Measurements from ENCODE around the gene HEXIM1.

HEXIM1 gene

DNA sequence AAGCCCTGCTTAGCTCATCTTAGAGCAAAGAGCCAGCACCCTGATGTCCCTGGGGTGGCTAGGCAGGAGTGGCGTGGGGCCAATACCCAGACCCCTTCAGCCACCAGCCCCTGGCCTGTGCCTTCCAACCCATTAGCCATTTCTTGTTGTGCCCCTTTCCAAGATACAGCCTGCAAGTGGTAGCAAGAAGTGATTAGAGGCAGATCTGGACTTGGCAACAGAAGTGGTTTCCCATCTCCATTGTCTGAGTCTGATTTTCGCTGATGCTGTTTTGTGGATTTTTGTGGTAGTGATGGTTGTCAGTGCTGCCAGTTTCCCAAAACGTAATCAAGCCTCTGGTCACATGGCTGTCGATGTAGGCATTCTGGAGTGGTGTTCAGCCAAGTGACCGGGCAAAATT lies 41.7 kb upstream of the HEXIM1 start:
- H3K9ac ChIP-seq (ENCODE audit: low read length) = peak overlapping the region; percentile 28
- no peak overlapping the region for H3K4me3 ChIP-seq (ENCODE audit: low read length)
- H3K4me1 ChIP-seq (ENCODE audit: control insufficient read depth, insufficient read depth, low read length) = peaks cover 49% of the 10 kb centered on the region
- H3K9me3 ChIP-seq (ENCODE audit: control insufficient read depth, low read length) = no peaks in the 10 kb centered on the region
- peaks cover 75% of the 10 kb centered on the region for H3K36me3 ChIP-seq (ENCODE audit: control insufficient read depth, insufficient read depth, low read length, severe bottlenecking)
- no peak for DNase-seq (ENCODE audit: low read depth)
- no peaks in the 10 kb centered on the region for H3K27me3 ChIP-seq (replicated peaks; ENCODE audit: control insufficient read depth, insufficient read depth, low read length)

GRCh38 chr17:45107293-45108010 lies 40.8 kb upstream of the HEXIM1 start:
- no peaks in the 10 kb centered on the region for H3K27me3 ChIP-seq (replicated peaks; ENCODE audit: control insufficient read depth, insufficient read depth, low read length)
- DNase-seq (ENCODE audit: low read depth) = no peak
- H3K9ac ChIP-seq (ENCODE audit: low read length) = no peak overlapping the region
- H3K4me1 ChIP-seq (ENCODE audit: control insufficient read depth, insufficient read depth, low read length) = peaks cover 41% of the 10 kb centered on the region
- H3K36me3 ChIP-seq (ENCODE audit: control insufficient read depth, insufficient read depth, low read length, severe bottlenecking) = peaks cover 68% of the 10 kb centered on the region
- H3K4me3 ChIP-seq (ENCODE audit: low read length) = no peak overlapping the region
- H3K9me3 ChIP-seq (ENCODE audit: control insufficient read depth, low read length) = no peaks in the 10 kb centered on the region

DNA sequence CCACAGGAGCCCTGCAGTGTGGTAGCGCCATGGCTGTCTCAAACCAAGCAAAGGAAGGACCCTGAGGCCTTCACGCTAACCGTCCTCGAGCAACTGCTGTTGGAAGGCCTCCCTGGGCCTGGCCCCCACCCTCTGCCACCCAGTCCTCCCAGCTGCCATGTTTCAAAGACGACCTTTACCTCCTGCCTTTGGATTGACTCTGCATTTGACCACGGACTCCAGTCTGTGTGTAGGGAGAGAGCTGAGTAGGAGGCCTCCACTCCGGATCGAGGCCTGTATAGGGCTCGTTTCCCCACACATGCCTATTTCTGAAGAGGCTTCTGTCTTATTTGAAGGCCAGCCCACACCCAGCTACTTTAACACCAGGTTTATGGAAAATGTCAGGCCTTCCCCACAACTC lies 40.2 kb upstream of the HEXIM1 start:
- peaks cover 68% of the 10 kb centered on the region for H3K36me3 ChIP-seq (ENCODE audit: control insufficient read depth, insufficient read depth, low read length, severe bottlenecking)

DNA sequence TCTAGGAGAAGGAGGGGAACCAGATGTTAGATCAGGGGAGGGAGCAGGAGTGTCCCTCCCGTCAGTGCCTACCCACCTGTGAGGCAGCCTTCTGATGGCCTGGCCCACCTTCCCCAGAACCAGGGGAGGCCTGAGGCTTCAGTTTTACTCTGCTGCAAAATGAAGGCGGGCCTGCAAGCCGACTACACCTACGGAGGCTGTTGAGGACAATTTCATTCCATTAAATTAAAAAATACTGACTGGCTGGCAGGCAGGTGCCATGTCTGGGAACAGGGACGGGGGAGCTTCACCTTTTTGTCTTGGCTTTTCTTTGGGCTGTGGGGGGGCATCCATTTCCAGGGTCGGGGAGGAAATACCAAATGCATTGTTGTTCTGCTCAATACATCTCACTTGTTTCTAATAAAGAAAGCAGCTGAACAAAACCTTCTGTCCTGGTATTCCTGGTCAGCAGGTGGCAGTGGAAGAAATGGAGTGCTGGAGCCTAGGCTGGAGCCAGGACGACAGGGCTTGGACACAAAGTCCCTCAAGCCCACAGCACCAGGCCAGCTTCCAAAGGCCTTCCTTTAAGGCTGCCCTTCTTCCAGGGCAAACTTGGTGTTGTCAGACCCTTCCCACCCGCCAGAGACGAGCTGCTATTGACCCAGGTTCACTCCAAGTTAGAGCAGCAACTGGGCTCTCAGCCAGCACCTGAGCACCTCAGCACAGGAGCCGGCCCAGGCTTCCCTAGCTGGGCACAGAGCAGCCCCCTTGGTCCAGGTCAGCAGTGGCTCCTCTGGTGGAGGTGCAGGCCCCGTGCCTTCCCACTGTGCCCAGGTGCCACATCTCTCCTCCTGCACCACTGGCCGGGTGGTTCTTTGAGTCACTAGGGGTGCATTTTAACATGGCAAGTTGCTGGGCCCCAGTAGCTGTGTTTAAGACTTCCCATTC lies 39.4 kb upstream of the HEXIM1 start:
- H3K36me3 ChIP-seq (ENCODE audit: control insufficient read depth, insufficient read depth, low read length, severe bottlenecking) = peaks cover 68% of the 10 kb centered on the region
- H3K4me1 ChIP-seq (ENCODE audit: control insufficient read depth, insufficient read depth, low read length) = peaks cover 34% of the 10 kb centered on the region
- H3K4me3 ChIP-seq (ENCODE audit: low read length) = no peak overlapping the region
- H3K27me3 ChIP-seq (replicated peaks; ENCODE audit: control insufficient read depth, insufficient read depth, low read length) = no peaks in the 10 kb centered on the region
- DNase-seq (ENCODE audit: low read depth) = no peak
- H3K9me3 ChIP-seq (ENCODE audit: control insufficient read depth, low read length) = no peaks in the 10 kb centered on the region
- H3K9ac ChIP-seq (ENCODE audit: low read length) = no peak overlapping the region

More for the DNA sequence above, 40.2 kb upstream of the HEXIM1 start:
- no peak overlapping the region for H3K4me3 ChIP-seq (ENCODE audit: low read length)
- H3K9ac ChIP-seq (ENCODE audit: low read length) = no peak overlapping the region
- no peaks in the 10 kb centered on the region for H3K27me3 ChIP-seq (replicated peaks; ENCODE audit: control insufficient read depth, insufficient read depth, low read length)
- peaks cover 35% of the 10 kb centered on the region for H3K4me1 ChIP-seq (ENCODE audit: control insufficient read depth, insufficient read depth, low read length)
- H3K9me3 ChIP-seq (ENCODE audit: control insufficient read depth, low read length) = no peaks in the 10 kb centered on the region
- no peak for DNase-seq (ENCODE audit: low read depth)

GRCh38 chr17:45110676-45111611 lies 37.3 kb upstream of the HEXIM1 start:
- DNase-seq (ENCODE audit: low read depth) = no peak
- H3K9ac ChIP-seq (ENCODE audit: low read length) = peak overlapping the region; percentile 69
- H3K9me3 ChIP-seq (ENCODE audit: control insufficient read depth, low read length) = no peaks in the 10 kb centered on the region
- H3K4me1 ChIP-seq (ENCODE audit: control insufficient read depth, insufficient read depth, low read length) = peaks cover 22% of the 10 kb centered on the region
- H3K36me3 ChIP-seq (ENCODE audit: control insufficient read depth, insufficient read depth, low read length, severe bottlenecking) = peaks cover 53% of the 10 kb centered on the region
- no peaks in the 10 kb centered on the region for H3K27me3 ChIP-seq (replicated peaks; ENCODE audit: control insufficient read depth, insufficient read depth, low read length)
- no peak overlapping the region for H3K4me3 ChIP-seq (ENCODE audit: low read length)

DNA sequence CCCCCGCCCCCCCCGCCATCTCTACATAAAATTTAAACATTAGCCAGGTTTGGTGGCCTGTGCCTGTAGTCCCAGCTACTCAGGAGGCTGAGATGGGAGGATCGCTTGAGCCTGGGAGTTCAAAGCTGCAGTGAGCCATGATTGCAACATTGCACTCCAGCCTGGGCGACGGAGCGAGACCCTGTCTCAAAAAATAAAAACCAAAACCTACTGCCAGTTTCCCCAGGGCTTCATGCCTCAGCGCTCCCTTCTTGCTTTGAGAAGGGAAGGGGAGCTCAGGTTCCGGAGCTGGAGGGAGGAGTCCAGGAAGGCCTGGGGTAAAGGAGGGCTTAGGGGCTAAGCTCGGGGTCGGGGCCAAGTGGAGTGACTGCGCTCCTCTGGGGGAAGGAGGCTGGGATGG lies 36.4 kb upstream of the HEXIM1 start:
- Histone ChIP-seq H3K36me3 (ENCODE audit: control insufficient read depth, insufficient read depth, low read length, severe bottlenecking) (peaks cover 44% of the 10 kb centered on the region), H3K9me3 (ENCODE audit: control insufficient read depth, low read length) (no peaks in the 10 kb centered on the region), H3K4me1 (ENCODE audit: control insufficient read depth, insufficient read depth, low read length) (peaks cover 15% of the 10 kb centered on the region), H3K4me3 (ENCODE audit: low read length) (no peak overlapping the region), H3K27me3 (replicated peaks; ENCODE audit: control insufficient read depth, insufficient read depth, low read length) (no peaks in the 10 kb centered on the region), H3K9ac (ENCODE audit: low read length) (peak overlapping the region; percentile 69)
- no peak for DNase-seq (ENCODE audit: low read depth)

GRCh38 chr17:45112559-45113423 lies 35.5 kb upstream of the HEXIM1 start:
- no peak overlapping the region for H3K9ac ChIP-seq (ENCODE audit: low read length)
- H3K4me1 ChIP-seq (ENCODE audit: control insufficient read depth, insufficient read depth, low read length) = peaks cover 15% of the 10 kb centered on the region
- H3K27me3 ChIP-seq (replicated peaks; ENCODE audit: control insufficient read depth, insufficient read depth, low read length) = no peaks in the 10 kb centered on the region
- no peak overlapping the region for H3K4me3 ChIP-seq (ENCODE audit: low read length)
- no peak for DNase-seq (ENCODE audit: low read depth)
- H3K36me3 ChIP-seq (ENCODE audit: control insufficient read depth, insufficient read depth, low read length, severe bottlenecking) = peaks cover 42% of the 10 kb centered on the region
- no peaks in the 10 kb centered on the region for H3K9me3 ChIP-seq (ENCODE audit: control insufficient read depth, low read length)

GRCh38 chr17:45113424-45113754 lies 34.9 kb upstream of the HEXIM1 start:
- Histone ChIP-seq H3K9ac (ENCODE audit: low read length) (no peak overlapping the region), H3K36me3 (ENCODE audit: control insufficient read depth, insufficient read depth, low read length, severe bottlenecking) (peaks cover 42% of the 10 kb centered on the region), H3K9me3 (ENCODE audit: control insufficient read depth, low read length) (no peaks in the 10 kb centered on the region), H3K4me3 (ENCODE audit: low read length) (no peak overlapping the region), H3K27me3 (replicated peaks; ENCODE audit: control insufficient read depth, insufficient read depth, low read length) (no peaks in the 10 kb centered on the region), H3K4me1 (ENCODE audit: control insufficient read depth, insufficient read depth, low read length) (peaks cover 15% of the 10 kb centered on the region)
- DNase-seq (ENCODE audit: low read depth) = no peak

GRCh38 chr17:45114117-45114932 lies 34.0 kb upstream of the HEXIM1 start:
- Histone ChIP-seq H3K4me3 (ENCODE audit: low read length) (no peak overlapping the region), H3K9ac (ENCODE audit: low read length) (no peak overlapping the region), H3K4me1 (ENCODE audit: control insufficient read depth, insufficient read depth, low read length) (peaks cover 15% of the 10 kb centered on the region), H3K27me3 (replicated peaks; ENCODE audit: control insufficient read depth, insufficient read depth, low read length) (no peaks in the 10 kb centered on the region), H3K36me3 (ENCODE audit: control insufficient read depth, insufficient read depth, low read length, severe bottlenecking) (peaks cover 41% of the 10 kb centered on the region), H3K9me3 (ENCODE audit: control insufficient read depth, low read length) (no peaks in the 10 kb centered on the region)
- no peak for DNase-seq (ENCODE audit: low read depth)
